GM18870 (cell line): ENCODE results near the gene EFNA2.

Experiments used
- ATAC-seq: cut with Tn5 transposase; IDR thresholded peaks from one replicate; pipeline ENCODE4 v1.9.1; 2021; ENCODE audit warnings: moderate library complexity; ENCODE audit not compliant: unreplicated experiment

The EFNA2 gene

DNA sequence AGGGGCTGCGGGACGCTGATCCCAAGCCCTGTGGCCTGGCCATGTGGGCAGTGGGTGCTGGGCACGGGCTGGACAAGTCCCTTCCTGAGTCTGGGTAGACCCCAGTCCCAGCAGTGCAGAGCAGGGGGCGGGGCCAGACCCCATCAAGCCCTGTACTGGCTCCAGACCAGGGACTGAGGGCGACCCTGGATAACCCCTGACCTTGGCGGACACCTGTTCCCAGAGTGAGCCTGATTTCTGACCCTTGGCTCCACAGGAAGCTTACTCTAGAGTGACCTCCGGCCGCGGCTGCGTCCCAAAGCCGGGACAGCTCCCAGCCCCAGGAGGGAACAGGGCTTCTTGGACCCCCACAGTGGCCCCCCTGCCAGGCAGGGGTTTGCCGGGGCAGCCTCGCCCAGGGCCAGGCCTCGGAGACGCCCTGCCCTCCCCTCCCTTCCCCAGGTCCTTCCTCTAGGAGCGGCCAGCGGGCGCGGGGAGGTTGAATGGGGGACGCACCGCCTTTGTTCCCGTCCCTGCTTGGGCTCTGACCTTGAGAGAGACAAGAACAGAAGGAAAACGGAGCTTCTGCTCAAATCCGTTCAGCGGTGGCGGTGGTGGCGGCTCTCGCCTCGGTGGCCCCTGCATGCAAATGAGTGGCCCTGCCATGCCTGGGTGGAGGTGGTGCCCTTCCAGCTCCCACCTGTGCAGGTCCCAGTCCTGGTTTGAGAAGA is 2.3 kb upstream of the EFNA2 start:
- no peak for ATAC-seq

DNA sequence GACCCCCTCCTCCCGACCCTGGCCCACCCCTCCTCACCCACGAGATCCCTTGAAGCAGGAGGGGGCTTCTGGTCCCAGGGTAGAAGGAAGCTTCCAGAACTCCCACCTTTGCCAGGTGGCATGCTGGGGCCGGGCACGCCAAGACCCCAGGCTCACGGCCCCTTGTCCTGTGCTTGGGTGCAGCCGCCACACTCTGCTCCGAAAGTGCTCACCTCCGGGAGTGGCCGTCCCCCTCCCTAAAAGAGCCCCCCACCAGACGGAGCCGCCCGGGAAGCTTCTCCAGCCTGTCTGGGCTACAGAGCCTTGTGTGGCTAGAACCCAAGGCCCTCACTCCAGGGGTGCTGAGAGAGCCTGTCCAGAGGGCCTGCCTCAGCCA is 1.8 kb upstream of the EFNA2 start:
- ATAC-seq: no peak

DNA sequence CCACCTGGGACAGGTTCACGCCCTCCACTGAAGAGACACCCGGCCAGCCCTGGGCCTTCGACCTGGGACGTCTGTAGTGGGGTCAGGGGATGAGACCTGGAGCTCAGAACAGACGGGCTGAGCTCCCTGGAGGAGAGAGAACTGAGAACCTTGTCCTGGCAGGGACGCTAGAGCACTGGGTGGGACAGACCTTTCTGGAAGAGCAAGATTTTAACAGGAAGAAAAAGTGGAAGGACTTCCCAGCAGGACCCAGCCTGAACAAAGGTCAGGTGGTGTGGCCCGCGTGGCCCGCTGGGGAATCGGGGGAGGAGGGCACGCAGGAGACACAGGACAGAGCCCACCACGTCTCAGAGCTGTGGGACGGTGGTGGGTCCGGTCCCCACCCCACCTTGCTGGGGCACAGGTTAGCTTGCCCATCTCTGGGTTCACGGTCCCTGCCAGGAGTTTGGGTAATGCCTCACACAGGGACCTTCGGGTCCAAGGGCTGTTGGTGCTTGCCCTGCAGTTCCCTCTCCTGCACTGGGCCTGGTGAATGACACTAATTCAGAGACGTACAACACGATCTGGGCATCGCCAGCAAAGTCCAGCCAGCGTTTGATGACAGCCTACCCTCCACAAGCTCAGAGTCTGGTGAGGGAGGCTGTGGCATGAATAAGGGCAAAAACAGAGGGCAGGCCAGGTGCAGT is 1.2 kb upstream of the EFNA2 start:
- ATAC-seq: no peak

DNA sequence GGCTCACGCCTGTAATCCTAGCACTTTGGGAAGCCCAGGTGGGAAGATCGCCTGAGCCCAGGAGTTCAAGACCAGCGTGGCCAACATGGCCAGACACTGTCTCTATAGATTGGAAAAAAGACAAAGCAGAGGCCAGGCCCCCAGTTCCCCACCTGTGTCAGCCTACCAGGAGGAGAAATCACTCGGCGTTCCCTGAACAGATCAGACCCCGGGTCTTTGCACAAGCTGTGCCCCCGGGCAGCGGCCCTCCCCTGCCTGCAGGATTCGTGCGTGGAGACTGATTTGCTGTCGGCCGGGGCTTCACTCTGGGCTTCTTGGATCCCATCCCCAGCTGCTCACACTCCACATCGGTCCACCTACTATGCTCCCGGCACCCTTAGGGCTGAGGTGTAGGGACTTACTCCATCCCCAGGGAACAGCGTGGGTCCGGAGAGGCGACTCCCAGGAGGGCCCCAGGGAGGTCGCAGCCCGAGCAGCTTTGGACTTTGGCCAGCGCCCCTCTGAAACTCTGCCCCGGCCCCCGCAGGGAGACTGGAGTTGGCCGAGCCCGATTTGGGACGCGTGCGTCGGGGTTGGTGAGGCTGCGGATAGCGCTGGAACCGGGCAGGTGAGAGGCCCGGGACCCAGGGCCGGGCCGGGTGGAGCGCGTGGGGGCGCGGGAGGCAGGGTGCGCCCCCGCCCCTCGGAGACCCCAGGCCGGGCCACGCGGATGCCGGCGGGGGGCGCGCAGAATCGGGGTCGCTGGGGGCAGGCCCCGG is 515 bp upstream of the EFNA2 start:
- ATAC-seq: no peak

DNA sequence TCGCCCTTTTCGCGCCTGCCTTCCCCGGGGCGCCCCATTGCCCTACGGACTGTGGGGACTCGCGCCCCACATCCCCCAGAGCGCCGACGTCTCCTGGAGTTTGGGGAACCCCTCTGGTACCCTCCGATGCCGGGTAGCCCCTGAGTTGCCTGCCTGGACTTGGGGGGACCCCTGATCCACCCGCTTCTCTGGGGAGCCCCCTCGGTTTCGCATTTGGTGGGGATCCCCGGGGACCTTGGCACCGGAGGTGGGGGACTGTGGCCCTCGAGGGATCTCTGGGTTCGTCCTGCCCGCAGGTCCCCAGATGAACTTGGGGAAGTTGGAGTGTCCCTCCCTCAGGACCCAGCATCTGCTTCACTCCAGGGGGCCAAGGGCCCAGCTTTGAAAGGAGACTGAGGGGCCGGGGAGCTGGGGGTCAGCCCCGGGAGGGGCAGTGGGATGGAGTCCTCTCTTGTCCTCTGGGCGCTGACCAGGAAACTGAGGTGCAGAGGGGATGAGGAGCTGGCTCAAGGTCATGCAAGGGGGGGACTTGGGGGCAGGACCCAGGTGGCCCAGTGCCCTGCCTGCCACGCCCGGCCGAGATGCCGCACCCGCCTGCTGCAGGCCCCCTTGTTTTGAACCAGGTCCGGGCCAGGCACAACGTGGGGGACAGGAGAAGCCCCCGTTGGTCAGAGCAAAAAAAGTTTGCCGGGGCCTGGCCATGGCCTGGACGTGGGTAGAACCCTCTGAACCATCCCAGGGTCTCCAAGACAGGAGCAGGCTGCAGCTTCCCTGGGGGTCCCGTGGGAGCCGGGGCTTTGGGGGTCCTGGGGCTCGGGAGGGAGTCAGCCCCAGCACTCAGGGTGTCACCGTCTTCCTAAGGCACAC is 1.0 kb downstream of the EFNA2 start:
- no peak for ATAC-seq

DNA sequence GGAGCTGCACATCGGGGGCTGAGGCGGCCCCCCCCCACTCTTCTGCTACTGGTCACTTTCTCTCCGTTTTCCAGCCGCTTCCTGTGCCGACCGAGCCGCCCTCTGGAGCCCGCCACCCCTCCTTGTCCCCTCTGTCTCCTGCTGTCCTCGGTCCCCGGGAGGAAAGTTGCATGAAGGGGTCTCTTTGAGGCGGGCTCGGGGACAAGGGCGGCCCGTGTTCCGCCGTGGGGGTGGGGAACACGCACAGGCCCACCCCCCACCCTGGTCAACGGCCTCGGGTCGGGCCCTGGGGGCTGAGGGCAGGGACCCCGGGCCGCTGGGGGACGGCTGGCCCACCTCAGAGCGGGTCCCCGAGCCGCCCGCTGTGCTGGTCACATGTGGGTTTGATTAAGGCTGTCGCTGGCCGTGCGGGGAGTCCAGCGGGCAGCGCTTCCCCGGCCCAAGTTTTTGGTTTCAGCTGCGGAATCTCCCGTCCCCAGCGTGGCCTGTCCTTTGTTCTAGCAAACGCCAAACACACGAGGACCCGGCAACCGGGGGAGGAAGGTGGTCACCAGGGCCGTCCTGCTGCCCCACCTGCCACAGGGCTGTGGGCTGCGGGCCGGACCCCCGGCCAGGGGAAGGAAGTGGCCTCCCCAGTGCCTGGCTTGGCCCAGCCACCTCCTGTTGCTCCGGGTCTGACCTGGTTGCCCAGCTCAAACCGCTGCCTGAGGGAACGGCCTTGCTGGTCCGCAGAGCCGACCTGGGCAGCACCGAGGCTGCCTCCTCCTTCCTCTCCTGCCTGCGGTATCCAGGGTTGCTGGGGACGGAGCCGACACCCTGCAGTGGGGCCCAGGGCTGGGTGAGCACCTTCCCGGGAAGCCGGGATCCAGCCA is 1.9 kb downstream of the EFNA2 start:
- no peak for ATAC-seq

DNA sequence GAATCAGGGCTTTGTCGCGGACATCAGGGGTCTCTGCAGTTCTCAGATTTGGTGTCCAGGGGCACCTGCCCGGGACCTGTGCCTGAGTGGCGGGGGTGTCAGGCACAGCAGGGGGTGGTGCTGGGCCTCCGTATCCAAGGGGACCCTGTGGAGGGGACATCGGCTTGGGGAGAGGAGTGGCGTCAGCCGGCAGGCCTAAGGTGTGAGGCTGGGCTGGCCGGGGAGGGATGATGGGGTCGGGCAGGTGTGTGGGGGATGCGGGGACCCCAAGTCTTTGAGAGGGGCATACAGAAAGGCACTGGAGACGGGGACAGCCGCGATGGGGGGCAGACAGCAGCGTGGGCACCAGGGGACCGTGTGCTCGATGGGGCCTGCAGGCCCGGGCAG is 2.5 kb downstream of the EFNA2 start:
- no peak for ATAC-seq

DNA sequence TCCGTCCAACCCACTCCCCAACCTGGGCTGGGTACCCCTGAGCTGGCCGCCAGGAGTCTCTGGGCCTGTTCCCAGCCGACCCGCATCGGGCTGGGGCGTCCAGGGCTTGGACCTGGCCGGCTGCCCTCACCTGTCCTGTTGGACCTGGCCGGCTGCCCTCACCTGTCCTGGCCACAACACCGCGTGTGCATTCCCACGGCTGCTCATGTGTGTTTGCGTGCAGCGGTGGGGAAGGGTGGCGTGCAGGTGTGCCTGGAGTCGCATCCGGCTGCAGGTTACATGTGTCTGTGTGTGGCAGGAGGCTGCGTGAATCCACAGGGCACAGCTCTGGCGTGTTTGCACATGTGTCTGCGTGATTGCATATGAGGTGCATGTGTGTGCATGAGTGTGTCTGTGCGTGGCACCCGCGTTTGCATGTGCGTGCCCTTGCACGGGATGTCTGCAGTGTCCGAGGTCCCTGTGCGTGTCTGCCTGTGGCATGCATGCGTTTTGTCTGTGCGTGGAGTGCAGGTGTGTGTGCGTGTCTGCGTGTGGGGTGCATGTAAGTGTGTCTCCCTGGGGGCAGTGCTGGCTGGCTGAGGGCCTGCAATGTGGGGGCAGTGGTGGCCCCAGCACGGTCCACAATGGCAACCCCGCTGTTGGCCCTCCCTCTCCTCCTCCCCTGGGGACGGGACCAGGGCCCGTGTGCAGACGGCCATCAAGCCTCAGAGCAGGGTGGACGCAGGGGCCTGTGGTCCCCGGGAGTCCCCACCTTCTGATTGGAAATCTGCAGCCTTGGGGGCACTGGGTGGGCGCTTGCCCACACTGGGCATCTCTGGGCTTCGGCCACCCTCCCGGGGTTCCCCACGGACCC is 3.4 kb downstream of the EFNA2 start:
- no peak for ATAC-seq

DNA sequence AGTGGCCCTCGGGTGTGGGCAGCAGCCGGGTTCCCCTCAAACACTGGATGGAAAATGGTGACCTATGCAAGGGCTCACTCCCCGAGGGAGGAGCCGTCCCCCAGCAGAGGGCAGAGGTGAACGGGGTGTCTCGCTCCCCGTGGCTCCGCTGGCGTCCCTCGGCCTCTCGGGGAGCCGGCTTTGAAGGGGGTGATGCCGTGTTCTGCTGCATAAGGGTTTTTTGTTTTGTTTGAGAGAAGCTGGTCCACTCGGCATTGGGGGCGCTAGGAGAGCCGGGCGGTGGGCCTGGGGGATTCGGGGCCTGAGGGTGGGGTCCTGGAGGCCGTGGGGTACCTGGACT is 4.0 kb downstream of the EFNA2 start:
- ATAC-seq: no peak

DNA sequence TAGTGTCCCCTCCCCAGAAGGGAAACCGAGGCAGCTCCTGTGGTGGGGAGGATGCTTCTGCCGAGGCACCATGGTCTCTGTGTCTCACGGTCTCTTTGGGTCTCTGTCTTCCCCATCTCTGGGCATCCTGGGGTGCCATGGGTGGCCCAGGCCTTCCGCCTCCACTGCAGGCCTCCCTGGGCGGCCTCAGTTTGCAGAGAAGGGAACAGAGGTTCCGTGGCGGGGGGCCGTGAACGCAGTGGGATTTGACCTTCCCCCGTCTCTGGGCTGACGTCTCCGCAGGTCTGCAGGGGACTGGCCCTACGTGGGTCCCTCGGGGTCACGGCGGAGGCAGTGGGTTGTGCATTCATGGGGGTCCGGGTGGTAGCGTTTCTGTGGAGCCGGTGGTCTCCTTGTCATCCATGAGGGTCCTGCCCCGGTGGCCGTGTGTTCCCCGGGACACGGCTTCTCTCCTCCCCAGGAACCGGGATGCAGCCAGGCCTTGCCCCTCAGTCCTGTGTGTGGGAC is 4.6 kb downstream of the EFNA2 start:
- no peak for ATAC-seq

DNA sequence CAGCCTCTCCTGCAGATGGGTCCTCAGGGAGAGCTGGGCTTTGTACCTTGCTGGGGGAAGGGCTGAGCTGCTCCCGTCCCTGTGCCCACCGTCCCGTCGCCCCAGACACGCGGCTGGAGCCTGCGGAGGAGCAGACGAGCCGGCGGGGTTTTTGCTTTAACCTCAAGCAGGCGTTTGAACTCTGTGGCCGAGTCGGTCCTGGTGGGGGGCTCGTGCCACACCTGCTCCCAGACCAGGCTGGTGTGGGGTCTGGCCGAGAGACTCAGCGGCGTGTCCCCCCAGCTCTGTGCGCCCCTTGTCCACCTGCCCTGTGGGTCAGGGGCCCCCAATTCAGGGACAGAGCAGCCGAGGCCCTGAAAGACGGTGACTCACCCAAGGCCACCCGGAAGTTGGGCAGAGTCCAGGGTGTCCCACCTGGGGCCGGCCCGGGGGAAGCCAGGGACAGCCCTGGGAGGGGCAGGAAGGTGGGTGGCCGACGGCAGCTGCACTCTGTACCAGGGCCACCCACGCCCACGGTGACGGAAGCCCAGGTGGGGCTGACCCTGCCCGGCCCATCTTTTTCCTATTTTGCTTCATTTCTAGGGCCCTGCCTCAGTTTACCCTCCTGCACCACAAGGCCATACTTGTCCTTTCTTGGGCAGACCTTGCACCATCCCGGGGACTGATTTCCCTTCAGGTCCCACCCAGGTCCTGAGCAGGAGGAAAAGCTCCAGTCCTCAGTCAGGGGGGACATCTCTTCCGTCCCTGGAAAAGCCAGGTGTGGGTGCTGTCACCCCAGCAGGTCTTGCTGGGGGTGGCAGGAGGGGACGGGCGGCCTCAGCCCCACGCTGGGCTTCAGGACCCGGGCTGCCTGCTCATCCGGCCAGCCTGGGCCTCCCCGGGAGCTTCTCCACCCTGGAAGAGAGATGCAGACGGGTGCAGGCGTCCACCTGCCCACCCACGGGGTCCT is 5.3 kb downstream of the EFNA2 start:
- ATAC-seq: no peak

DNA sequence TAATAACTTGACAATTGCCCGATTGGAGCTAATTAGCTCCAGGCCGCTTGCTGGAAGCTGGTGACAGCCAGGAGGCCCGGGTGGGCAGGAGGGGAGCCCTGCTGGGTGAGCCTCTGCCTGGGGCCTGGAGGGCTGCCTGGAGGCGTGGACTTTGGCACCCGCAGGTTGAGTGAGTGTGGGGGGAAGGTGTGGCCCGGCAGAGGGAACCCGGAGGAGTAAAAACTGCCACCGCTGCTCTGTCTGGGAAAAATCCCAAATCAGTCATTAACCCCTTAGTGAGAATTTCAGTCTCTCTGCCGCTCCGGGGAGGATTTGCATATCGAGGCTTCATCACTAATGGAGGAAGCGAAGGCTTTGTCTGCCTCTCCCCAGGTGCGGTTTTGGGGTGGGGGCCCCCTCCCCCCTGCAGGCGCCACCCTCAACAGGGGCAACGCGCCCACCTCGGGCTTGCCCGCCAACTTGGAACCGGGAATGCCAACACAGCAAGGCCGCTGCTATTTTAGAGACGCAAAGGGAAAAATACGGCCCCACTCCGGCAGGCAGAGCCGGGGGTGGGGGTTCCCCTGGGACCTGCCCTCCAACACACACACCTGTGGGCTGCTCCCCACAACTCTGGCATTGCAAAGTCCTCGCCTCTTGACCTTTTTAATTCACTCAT is 6.2 kb downstream of the EFNA2 start:
- no peak for ATAC-seq

DNA sequence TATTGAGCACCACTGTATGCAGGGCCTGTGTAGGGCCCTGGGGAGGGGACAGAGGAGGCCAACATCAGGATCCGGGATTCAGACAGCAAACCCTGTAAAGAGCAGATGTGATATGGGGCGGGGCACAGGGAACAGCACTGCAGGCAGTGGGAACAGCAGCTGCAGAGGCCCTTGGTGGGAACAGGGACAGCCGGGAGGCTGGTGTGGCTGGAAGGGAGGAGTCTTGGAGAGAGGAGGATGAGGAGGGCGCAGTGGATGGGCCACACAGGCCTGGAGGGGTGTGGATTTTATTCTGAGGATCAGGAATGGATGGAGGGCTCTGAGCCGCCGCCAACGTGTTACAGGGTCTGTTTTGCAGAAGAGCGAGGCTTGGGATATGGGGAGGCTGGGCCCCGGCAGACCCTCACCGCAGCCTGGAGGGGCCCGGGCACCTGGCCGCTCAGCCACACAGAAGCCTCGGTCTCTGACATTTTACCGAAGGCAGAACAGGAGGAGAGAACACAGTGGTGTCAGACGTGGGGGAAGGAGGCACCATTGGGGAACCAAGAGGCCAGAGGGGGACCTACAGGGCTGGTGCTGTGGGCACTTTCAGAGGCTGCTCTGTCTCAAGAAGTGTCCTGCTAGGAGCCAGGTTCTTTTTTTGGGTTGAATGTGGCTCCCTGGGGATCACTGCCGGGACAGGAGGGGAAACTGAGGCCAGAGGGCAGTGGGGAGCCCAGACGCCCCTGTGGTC is 6.9 kb downstream of the EFNA2 start:
- ATAC-seq: no peak

DNA sequence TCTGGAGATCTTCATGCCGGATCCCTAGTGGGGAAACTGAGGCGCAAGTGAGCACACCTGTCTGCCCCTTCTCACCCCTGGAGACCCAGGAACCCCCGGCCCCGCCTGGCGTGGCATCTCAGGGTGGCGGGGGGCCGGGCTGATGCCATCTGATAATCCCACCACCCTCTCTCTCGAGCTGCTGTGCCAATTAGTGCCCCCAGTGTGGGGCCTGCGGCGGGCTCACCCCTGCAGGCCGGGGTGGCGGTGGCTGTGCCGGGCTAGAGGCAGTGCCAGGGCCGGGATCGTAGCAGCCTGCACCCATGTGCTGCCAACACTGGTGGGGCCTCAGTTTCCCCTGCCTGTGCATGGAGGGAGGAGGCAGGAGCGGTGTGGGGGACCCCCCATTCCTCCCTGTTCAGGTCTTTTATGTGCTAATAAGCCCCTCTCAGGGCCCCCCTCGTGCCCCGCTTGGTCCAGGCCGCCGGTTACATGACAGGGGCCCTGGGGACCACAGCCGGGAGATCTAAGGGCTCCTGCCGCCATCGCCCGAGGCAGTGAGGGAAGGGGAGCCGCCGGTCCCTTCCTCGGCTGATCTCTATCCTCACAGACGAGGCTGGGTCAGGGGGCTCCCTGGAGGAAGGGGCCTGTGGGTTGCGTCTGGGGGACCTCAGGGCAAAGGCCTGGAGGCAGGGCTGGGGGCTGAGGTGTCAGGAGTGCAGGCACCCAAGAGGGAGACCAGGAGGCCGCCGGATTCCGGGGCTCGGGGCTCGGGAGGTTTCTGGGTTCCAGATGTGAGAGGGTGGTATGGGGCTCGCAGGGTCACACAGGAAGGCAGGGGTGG is 8.3 kb downstream of the EFNA2 start:
- no peak for ATAC-seq

DNA sequence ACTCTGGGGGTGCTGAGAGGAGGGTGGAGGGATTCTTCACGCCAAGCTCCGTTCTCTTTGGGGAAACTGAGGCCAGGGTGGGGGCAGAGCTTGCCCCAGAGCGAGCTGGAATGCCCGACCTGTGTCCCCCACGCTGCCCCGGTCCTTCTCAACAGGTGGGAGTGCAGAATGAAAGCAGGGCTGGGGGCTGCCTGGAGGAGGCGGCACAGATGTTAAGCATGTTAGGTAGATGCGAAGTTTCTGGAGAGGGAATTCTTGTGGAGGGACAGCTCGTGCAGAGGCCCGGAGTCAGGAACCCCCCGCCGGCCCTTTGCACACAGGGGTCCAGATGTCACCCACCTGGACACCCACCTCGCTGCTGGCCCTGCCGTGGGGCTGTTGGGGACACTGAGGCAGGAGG is 9.0 kb downstream of the EFNA2 start:
- ATAC-seq: no peak
